Stimulated activated CD8-positive, alpha-beta memory T cell treated with anti-CD3 and anti-CD28 coated beads, Interleukin-7, amount 100 ng/mL, for 4 hours (primary cell): ENCODE measurements around the gene AGBL5.
"Not testable (repeated sequence)": the region's sequence is repeated elsewhere in the genome, so short reads cannot be mapped to it uniquely, and the experiment has no call there.

Source experiments
- DNase-seq, 2 donors: peaks; one replicate each; pipeline ENCODE4 v3.0.0-alpha.2; 2020; ENCODE audit warnings: low read depth in 2 of 2

The AGBL5 gene

GRCh38 chr2:27118525-27119329 lies 67.3 kb downstream of the AGBL5 start, which contains the start of gene CGREF1:
CGREF1 (minus strand) TSS chr2:27119128; CDS start chr2:27104366, 14,762 bp downstream.
- no peak for DNase-seq

DNA sequence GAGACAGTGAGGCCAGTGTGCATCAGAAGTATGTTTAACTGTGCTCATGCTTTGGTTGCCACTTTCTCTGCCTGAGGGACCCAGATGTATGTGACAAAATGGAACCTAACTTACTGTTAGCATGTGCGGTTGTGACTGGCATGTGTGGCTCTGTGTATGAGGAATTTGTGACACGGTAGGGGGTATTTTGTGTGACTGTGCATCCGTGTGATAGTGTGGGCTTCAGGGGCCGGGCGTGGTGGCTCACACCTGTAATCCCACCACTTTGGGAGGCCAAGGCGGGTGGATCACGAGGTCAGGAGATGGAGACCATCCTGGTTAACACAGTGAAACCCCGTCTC lies 67.8 kb downstream of the AGBL5 start:
- not testable (repeated sequence) for DNase-seq
